Ishikawa (cell line): ENCODE measurements around the gene ANKDD1A.

Source experiments
- CEBPB ChIP-seq: IDR thresholded peaks from 2 replicates; pipeline ENCODE4 v1.6.1; 2012
- CREB1 ChIP-seq: IDR thresholded peaks from 2 replicates; pipeline ENCODE4 v1.6.1; 2012; ENCODE audit warnings: low read depth
- EGR1 ChIP-seq: IDR thresholded peaks from 2 replicates; pipeline ENCODE4 v1.6.1; 2012
- EP300 ChIP-seq: IDR thresholded peaks from 2 replicates; pipeline ENCODE4 v1.6.1; 2012; ENCODE audit warnings: borderline replicate concordance
- FOXM1 ChIP-seq: IDR thresholded peaks from 2 replicates; pipeline ENCODE4 v1.6.1; 2012; ENCODE audit warnings: low read depth, borderline replicate concordance
- MAX ChIP-seq: IDR thresholded peaks from 2 replicates; pipeline ENCODE4 v1.6.1; 2012
- NFIC ChIP-seq: IDR thresholded peaks from 2 replicates; pipeline ENCODE4 v1.6.1; 2012
- RAD21 ChIP-seq: IDR thresholded peaks from 2 replicates; pipeline ENCODE4 v1.6.1; 2012; ENCODE audit warnings: low read depth
- REST ChIP-seq: IDR thresholded peaks from 2 replicates; pipeline ENCODE4 v1.6.1; 2012; ENCODE audit warnings: low read depth, mild to moderate bottlenecking
- TAF1 ChIP-seq: IDR thresholded peaks from 2 replicates; pipeline ENCODE4 v1.6.1; 2012; ENCODE audit warnings: low read depth, mild to moderate bottlenecking
- TCF12 ChIP-seq: IDR thresholded peaks from 2 replicates; pipeline ENCODE4 v1.6.1; 2012; ENCODE audit warnings: low read depth
- TEAD4 ChIP-seq: IDR thresholded peaks from 2 replicates; pipeline ENCODE4 v1.6.1; 2012
- USF1 ChIP-seq: IDR thresholded peaks from 2 replicates; pipeline ENCODE4 v1.6.1; 2012
- YY1 ChIP-seq: IDR thresholded peaks from 2 replicates; pipeline ENCODE4 v1.6.1; 2012; ENCODE audit warnings: low read depth
- ZBTB7A ChIP-seq: IDR thresholded peaks from 2 replicates; pipeline ENCODE4 v1.6.1; 2012; ENCODE audit warnings: low read depth

The ANKDD1A gene

GRCh38 chr15:64865126-64865997, 46.3 kb upstream of the ANKDD1A start:
- no peak for TF ChIP-seq MAX
- no peak for TF ChIP-seq CREB1
- no peak for TF ChIP-seq ZBTB7A
- no peak for TF ChIP-seq YY1
- no peak for TF ChIP-seq RAD21
- TF ChIP-seq REST = no peak

- TF ChIP-seq ZBTB7A (no peak), FOXM1 (no peak), TAF1 (no peak), REST (no peak), YY1 (no peak), EP300 (no peak), USF1 (no peak), CEBPB (no peak), RAD21 (no peak), EGR1 (no peak), MAX (no peak), TCF12 (no peak), NFIC (no peak), TEAD4 (no peak), CREB1 (no peak)
Measured at GRCh38 chr15:64865998-64866520, 45.6 kb upstream of the ANKDD1A start.

GRCh38 chr15:64869501-64869900, 42.2 kb upstream of the ANKDD1A start:
- no peak for TF ChIP-seq CREB1
- no peak for TF ChIP-seq EGR1
- TF ChIP-seq ZBTB7A = no peak
- no peak for TF ChIP-seq FOXM1
- no peak for TF ChIP-seq EP300
- no peak for TF ChIP-seq CEBPB
- no peak for TF ChIP-seq USF1
- no peak for TF ChIP-seq TEAD4
- no peak for TF ChIP-seq RAD21
- TF ChIP-seq REST = no peak
- TF ChIP-seq MAX = no peak
- TF ChIP-seq NFIC = no peak

GRCh38 chr15:64870353-64870752, 41.3 kb upstream of the ANKDD1A start:
- no peak for TF ChIP-seq NFIC
- no peak for TF ChIP-seq USF1
- TF ChIP-seq TAF1 = no peak
- no peak for TF ChIP-seq TCF12
- no peak for TF ChIP-seq EP300
- TF ChIP-seq YY1 = no peak
- no peak for TF ChIP-seq CREB1
- TF ChIP-seq EGR1 = no peak
- no peak for TF ChIP-seq FOXM1
- no peak for TF ChIP-seq MAX
- TF ChIP-seq REST = no peak
- TF ChIP-seq TEAD4 = no peak
- TF ChIP-seq RAD21 = no peak
- no peak for TF ChIP-seq CEBPB
- no peak for TF ChIP-seq ZBTB7A
